NCI-H526 treated with DMSO at 0.1 percent for 48 hours (cell line): Measurements from ENCODE around the gene MAPK1IP1L.
A peak's percentile ranks its signal among the peaks of the same experiment; 100 is the strongest.

Source experiments
- DNase-seq: peaks from one replicate; lab custom pipeline; 2025; lab: John Stamatoyannopoulos, UW

MAPK1IP1L gene

DNA sequence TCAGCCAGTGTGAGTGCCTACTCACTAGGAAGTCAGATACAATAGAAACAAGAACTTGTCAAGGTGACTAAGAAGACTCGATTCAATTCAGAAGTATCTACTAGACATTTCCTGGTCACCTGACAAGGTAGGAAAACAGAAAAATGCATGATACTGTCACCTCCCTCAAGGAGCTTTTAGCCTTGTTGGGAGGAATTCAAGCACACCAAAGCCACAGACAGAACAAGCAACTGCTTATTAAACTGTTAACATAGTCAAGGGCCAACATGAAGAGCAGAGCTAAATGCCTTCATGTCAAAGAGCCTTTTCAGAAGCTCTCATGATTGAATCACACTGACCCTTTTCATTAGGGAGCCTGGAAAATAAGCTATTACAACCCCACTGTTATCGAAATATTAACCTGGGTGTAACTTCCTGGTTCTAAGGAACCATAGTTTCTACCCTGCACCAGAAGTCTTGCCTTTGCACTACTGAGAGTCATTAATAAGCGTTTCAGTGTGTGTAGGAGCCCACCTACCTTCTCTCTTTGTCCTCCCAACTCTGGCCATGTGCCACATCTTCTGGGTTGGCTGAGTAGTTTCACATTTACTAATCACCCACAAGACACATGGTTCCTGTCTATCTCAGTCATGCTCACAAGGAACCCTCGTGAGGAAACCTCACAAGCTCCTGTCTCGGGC lies 46.6 kb downstream of the MAPK1IP1L start:
- no peak for DNase-seq

DNA sequence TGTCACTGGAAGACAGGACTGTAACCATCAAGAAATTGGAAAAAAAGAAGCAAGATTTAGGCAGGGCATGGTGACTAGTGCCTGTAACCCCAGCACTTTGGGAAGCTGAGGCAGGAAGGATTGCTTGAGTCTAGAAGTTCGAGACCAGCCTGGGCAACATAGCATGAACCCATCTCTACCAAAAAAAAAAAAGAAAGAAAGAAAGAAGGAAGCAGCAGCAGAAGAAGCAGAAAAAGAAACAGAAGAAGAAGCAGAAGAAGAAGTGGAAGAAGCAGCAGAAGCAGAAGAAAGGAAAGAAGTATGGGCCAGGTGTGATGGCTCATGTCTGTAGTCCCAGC lies 47.1 kb downstream of the MAPK1IP1L start:
- no peak for DNase-seq

DNA sequence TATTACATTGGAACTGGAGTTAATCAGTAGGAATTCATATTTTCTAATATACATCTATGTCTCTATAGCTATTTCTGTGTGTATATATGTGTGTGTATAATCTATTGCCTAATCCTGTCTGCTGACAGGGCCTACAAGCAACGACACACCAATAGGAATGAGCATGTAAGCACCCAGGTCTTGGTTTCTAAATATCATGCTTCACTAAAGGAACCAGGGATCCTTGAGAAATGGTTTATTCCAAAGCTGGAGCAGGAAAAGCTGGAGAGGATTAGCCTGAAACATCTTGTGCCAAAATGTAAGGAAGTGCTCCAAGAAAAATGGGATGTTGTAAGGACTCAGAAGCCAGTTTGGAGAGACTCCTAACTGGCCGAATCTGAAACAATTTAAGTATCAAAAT lies 48.3 kb downstream of the MAPK1IP1L start:
- no peak for DNase-seq

DNA sequence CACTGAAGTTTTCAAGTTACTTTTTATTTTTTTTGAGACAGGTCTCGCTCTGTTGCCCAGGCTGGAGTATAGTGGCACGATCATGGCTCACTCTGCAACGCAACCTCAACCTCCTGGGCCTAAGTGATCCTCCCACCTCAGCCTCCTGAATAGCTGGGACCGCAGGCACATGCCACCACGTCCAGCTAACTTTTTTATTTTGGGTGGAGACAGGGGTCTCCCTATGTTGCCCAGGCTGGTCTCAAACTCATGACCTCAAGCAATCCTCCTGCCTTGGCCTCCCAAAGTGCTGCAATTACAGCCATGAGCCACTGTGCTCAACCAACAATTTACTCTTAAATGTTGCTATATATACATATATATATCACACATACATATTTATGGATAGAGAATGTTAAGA lies 50.3 kb downstream of the MAPK1IP1L start:
- DNase-seq: no peak

DNA sequence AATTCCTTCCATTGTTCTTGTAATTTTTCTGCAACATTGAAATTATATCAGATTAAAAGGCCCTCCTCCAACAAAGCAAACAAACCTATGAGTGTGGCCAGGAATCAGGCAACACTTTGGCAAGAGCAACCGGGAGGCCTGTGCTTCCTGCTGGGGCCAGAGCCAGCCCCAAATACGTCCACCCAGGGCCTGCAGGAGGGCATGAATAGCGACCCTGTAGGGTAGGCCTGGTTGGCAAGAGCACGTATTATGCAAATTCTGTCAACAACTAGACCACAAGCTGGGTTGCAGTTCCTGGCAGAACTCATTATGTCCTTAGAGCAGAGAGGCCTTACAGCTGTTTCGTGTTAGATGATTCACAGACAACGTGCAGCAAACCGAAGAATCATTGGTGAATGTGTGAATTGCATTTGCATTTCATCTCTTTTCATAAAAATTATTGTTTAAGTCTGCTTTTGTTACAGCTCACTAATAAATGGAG lies 50.7 kb downstream of the MAPK1IP1L start:
- DNase-seq: peak; percentile 95

DNA sequence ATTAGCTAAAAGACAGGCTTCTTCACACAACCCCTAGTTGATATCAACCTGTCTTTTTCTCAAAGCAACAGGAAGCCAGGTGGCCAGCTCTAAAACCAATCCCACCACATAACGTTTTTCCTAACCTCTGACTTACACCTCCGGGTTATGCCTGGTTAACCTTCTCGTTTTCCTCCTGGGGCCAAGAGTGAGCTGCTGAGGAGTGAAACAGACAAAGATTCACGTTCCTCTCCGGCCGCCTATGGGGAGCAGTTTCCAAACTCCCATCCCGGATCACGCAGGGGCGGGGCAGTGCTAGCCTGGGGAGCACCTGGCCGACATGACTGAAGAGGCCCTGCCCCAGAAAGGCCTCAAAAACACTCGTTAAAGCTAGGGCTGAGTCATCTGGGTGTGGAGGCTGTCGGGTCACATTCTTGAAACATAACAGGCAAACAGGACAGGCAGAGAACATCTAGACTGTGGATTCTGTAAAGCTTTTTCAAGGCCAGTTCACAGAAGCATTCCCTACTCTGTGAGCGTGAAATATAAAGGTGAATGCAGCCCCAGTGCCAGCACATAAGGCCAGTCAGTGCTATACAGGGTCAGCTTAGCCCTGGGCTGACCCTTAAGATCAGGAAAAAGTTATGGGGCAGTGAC lies 51.7 kb downstream of the MAPK1IP1L start:
- DNase-seq: no peak

DNA sequence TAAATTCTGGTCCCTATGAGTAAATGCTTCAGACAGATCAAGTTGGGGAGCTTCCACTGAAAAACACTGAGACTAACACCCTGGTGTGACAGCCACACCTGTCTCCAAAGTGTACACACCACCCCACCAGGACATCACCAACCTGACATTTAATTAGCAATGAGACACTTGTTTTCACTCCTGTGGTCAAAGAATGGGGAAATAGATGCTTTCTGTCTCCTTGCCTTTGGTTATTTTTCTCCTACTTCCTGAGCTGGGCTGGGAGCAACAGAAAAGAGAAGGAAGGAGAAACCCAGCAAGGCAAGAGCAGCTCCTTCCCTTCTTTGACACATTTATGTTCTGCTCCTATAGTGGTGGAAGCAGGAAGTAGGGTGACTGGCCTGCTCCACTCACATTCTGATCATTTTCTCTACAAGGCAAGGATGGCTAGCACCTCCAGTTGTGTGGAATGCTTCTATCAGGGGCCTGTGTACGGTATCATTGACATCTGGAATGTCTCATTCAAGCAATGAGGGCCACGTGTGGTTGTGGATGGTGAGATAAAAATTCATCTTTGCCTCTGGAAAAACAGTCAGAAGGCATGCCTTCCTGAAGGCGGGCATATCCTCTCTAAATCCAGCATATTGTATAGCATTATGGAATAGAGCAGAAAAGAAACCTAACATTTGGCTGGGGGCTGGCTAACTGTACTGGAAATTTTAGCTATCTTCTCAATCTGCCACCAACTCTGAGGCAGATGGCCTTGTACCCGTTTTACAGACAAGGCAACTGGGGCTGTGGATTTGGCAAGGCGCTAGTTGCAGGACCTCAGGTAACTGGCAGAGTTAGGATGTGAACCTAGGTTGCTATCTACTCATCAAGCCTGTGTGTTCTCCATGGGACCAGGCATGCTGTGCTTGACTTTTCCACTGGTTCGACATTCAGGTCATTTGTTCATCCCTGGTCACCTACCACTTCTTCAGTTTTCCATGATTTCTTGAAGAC lies 52.8 kb downstream of the MAPK1IP1L start:
- DNase-seq: no peak

DNA sequence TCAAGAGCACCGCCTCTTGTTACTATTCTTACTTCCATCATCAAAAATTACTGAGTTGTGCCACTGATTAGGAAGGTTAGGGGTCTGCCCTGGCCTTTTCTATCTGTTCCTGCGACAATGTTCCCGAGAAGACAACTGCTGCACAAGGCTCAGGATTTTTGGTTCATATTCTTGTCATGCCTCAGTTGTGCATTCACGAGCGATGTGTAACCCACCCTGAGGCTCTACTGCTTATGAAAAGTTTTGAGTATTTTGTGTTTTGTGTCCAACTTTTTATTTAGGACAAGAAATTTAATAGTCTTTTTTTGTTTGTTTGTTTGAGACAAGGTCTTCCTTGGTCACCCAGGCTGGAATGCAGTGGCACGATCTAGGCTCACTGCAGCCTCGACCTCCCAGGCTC lies 54.5 kb downstream of the MAPK1IP1L start:
- DNase-seq: no peak

DNA sequence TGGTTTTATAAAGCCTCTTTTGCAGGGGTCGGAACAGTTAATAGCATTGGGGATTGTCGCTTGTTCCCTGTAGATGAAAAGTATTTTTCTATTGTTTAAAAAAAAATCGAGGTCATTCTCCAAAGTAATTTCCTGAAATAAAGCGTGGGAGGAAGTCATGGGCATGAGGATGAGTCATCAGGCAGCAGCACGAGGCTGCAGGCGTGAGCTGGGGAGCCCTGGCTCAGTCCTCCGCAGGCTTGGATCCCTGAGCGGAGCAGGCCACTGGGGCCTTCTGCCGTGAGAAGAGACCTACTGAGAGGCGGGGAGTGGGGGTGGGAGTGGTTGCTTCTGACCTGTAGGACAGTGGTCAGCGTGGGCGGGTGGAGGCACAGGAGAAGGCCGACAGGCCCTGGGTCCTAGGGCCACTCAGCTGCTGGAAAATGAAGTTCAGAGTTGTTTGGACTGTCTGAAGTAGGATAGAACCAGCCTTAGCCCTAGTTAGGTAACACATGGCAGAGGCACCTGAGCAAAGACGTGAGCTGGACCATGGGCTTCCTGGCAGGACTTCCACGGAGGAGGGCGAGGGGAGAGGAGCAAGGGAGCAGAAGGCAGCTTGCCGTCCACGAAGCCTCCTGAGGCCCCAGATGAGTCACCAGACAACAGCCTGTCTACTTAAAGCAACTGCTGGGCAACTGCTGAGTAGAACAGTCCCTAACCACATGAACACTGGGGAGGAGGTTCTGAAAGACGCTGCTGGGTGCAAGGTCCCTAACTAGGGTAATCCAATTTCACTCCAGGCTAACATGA lies 56.5 kb downstream of the MAPK1IP1L start:
- DNase-seq: no peak

DNA sequence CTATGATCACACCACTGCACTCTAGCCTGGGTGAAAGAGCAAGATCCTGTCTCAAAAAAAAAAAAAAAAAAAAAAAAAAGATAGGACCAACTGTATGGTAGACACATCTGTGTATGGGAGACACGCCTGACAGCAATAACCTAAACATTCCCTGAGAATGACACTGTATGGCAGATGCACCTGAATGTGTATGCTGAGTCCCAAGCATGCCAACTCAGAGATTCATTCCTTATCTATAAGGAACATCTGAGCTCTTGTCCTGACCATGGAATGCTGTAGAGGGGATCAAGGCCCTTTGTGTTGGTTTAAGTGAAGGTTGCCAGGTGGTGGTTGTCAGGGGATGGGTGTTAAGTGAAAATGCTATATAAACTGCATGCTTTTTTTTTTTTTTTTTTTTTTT lies 58.4 kb downstream of the MAPK1IP1L start:
- DNase-seq: no peak

DNA sequence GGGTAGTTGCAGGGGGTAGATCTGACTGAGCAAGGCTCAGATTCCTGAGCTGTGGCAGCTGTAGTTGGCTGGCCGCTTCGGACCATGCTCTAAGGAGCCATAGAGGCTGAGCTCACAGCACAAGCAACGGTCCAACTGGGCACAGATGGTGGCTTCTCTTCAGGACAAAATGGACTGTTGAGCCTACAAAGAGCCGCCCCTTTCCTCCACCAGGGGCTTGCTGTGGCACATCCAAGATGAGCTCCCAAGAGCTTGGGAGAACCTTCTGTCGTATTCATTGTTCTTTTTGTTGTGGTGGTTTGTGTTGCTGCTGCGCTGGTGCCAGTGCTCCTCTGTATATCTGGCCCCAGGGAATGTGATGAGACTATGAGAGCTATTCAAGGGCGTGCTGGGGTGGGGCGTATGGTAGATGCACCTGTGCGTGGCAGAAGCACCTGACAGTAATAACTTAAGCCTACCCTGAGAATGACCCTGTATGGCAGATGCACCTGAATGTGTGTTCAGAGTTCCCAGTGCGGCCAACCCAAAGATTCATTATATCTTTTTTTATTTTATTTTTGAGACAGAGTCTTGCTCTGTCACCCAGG lies 59.8 kb downstream of the MAPK1IP1L start:
- DNase-seq: no peak

DNA sequence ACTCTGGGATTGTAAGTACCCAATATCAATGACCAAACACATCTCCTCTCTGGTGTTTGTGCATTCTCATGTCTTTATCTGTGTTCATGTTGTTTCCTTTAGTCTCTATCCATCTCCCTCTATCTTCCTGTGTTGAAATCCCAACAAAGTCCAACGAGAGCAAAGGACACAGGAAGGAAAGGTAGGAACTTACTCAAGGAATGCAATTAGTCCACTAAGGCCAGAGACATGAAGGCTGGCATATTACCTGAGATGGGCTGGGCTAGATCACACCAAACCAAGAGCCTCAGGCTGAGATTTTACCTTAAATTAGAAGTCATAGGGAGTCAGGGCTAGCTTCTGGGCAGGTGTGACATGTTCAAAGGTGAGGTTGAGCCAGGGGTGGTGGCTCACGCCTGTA lies 63.3 kb downstream of the MAPK1IP1L start:
- DNase-seq: no peak

DNA sequence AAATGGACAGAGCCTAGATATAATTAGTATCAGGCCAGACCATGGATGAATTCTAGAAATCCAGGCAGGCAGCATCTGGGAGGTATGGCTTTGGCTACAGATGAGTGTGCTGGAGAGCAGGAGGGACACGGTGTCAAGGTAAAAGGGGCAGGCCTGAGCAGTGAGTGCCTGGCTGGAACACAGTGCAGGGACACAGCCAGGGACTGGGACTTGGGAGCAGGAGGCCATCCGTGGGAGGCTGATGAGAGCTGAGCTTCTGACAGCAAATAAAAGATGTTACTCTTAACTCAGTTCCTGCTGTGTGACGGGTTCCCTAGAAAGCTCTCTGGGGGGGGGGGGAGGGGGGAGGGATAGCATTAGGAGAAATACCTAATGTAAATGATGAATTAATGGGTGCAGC lies 64.0 kb downstream of the MAPK1IP1L start:
- DNase-seq: no peak

DNA sequence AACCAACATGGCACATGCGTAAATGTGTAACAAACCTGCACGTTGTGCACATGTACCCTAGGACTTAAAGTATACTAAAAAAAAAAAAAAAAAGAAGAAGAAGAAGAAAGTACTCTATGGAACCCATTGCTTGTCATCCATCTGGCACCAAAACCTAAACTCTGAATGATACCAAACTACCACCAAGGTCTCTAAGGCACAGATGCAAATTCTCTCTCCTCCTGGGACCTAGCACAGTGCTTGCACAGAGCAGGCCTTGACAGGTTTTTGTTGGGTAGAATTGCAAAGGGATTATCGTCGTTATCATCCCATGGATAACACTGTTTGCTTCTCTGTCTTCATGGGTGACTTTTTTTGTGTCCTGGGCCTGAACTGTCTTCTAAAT lies 64.4 kb downstream of the MAPK1IP1L start:
- peak; percentile 38 for DNase-seq

DNA sequence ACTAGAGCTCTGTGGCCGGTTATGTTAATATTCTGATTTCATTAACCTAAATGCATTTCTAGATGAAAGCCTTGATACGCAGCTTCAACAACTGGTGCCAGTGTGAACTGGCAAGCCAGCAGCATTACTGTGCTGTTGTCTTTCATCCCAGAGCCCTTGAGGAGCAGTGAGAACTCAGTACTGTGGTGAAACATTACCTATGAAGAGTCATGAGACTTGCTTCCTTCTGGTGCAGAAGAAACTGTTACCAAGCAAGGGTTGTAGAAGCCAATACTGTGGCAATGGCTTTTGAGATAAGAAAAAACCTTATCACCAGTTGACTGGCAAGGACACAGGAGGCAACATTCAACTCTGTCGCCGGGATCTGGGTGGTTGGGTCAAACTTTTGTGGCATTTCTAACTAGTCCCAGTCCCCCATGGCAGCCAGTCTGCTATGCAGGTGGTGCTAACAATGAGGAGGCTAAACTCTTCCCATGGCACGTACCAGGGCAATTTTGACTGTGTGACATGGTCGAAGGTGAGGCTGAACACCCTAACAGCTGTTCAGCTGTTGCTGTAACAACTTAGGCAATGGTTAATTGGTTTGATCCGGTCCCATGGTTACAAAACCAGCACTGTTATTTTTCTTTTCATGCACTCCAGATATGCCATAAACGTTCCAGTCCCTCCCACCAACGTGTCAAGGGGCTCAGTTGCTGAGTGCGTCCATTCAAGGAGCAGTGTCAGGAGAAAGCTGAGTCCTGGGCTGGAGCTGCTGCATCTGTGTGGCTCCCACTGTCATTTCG lies 65.0 kb downstream of the MAPK1IP1L start:
- DNase-seq: no peak

DNA sequence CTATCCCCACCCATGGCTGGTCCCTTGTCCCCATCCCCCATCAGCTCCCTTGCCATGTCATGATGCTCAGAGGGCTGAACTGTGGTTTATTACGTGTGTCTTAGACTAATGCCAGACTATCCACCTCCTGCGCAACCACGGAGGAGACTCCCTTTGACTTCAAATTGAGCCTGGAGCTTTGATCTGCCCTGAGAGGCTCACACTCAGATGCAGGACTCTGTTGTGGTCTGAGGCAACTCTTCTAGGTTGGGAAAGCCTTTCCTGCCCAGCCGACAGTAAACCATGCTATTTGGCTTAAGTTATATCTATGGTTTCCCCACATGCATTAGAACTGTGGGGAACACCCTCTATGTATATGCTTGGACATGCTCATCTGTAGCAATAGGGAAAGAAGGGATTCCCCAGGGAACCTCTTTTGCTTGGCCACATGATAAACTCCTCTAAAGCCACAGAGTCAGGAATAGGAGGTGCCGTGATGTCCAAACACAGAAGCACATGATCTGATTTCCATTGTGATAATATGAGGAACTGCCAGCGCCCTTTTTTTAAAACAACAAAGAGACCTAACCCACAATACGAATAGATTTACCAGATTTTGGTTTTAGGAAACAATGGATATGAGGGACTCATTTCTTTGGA lies 66.5 kb downstream of the MAPK1IP1L start:
- peak; percentile 74 for DNase-seq

DNA sequence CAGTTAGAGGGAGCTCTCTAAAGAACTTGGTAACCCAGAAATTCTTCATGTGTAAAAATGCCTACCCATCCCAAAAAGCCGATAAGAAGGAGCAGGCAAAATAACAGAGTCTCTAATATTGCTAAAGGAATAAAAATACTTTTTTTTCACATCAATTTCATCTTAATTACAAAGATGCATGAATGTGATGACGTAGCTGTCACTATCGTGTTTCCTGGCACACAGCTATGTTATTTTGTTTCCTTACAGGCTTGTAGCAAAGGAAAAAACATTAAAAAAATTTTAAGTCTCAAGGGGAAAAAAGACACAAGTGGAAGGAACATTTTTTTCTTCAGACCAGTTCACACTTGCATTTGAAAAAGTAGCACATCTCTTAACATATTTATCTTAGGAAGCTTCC lies 67.3 kb downstream of the MAPK1IP1L start:
- no peak for DNase-seq
